HTR-8/SVneo (cell line): ENCODE results near the gene VAV2.

ENCODE experiments used
- DNase-seq: peaks from one replicate; pipeline ENCODE4 v3.0.0; 2011; ENCODE audit warnings: low spot score, mixed read lengths; ENCODE audit not compliant: insufficient read length
- FAIRE-seq: peaks from 2 replicates; lab custom pipeline; 2011; peaks lifted over from hg19 to GRCh38; lab: Jason Lieb, UNC

The VAV2 gene

DNA sequence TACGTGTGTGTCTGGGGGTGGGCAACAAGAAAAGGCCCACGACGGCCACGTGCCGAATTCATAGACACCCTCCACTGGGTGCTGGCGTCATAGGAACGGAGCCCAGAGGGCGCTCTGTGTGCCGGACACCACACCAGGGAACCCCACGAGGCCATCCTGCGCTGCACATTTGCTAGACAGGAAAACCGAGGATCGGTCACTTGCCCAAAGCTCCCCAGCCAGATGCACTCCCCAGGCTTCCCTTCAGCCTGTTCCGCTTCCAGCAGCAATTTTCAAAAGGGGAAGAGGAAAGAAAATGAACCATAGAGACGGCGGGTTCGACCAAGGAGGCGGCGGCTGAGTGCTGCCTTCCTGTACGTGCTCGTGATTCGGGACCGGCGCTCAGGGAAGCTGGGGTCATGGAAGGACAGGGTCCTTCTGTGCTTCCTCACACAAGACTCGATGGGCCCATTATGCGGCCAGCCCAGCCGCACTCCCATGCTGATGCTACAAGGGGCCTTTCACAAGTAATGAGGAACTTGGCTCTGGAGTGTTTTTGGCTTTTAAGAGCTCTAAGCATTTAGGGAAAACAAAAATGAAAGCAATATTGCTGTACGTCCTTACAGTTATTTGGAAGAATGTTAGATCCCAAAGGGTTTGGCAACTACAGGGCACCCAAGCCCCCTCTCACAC, 129.4 kb downstream of the VAV2 start:
- DNase-seq: no peak

DNA sequence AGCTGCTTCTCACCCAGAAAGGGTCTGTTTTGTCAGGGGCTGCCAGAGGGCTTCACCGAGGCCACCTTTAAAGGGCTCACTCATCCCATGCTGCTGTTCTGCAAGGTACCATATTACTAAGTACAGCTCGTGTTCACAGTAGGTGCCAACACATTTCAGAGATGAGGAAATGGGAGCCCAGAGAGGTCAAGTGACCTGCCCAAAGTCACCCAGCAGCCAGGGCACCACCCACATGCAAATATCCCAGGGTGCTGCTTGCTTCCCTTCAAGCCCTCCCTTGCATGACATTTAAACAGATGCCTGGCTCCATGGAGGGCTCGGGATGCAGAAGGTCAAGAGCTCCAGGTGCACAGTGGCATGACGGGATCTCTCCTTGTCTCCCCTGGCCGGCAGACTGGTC, 130.4 kb downstream of the VAV2 start:
- FAIRE-seq (no peak), DNase-seq (no peak)

More for the DNA sequence above, 129.4 kb downstream of the VAV2 start:
- FAIRE-seq: no peak

DNA sequence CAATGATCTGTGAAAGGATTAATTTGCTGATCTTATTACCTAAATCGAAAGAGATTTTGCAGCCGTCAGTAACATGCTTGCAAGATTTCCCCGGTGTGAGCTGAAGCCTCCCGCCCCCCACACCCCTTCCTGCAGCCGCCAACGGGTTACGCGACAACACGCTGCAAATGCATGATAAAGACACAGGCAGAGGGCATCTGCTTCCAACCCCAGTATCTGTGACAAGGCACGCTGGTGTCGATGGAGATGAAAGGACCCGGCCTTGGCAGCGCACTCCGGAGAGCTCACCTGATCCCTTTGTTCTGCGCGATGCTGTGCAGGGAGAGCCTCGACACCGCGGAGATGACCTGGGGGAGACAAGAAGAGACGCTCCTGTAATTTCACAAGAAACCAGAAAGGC, 131.0 kb downstream of the VAV2 start:
- DNase-seq (no peak), FAIRE-seq (no peak)

DNA sequence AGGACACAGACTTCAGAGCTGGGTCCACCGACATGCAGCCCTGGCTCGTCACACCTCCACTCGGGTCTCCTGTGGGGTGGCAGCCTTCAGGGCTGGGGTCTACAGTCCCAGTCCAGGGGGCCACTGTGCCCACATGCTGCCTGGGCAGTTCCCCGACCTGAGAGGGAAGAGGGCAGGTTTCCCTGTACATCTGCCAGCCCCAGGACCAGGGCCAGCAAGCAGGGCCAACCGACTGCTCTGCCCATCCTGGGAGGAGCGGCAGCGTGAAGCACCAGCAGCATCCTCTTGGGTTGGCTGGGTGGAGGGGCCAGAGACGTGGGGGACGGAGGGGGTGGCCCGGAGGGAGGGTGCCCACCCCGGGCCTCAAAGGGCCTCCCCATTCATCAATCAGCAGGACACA, 133.4 kb downstream of the VAV2 start:
- FAIRE-seq (no peak), DNase-seq (no peak)

DNA sequence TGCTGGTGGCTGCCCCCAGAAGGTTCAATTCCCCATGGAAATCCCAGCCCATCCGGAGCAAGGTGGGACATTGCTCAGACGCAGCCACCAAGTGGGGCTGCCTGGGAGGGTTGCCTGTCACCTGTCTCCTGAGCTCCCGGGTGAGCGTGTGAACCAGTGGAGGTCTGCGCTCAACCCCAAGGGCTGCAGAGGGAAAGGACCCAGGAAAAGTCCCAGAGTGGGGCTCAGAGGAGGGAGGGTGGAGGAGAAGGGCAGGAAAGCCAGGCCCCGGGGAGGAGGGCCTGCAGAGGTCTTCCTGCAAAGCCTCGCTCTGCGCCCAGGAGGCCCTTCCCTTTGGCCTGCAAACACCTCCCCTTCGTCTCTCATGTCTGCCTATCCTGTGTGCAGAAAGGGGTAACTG, 134.5 kb downstream of the VAV2 start:
- no peak for DNase-seq
- no peak for FAIRE-seq

DNA sequence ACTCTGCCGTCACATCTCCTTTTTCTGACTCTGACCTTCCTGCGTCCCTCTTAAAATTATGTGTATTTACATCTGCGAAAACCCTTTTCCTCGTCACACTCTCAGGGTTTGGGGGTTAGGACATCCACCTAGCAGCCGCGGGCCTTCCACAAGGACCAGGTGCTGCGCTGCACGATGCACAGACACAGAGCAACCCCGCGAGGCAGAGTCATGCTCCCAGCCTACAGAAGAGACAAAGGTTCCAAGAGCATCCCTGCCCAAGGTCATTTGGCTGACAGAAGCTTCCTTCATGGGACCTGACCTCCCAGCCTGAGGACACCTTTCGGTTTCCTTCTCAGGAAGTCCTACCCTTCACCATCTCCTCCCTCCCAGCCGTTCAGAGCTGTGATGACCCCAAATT, 135.3 kb downstream of the VAV2 start:
- DNase-seq (no peak), FAIRE-seq (no peak)

DNA sequence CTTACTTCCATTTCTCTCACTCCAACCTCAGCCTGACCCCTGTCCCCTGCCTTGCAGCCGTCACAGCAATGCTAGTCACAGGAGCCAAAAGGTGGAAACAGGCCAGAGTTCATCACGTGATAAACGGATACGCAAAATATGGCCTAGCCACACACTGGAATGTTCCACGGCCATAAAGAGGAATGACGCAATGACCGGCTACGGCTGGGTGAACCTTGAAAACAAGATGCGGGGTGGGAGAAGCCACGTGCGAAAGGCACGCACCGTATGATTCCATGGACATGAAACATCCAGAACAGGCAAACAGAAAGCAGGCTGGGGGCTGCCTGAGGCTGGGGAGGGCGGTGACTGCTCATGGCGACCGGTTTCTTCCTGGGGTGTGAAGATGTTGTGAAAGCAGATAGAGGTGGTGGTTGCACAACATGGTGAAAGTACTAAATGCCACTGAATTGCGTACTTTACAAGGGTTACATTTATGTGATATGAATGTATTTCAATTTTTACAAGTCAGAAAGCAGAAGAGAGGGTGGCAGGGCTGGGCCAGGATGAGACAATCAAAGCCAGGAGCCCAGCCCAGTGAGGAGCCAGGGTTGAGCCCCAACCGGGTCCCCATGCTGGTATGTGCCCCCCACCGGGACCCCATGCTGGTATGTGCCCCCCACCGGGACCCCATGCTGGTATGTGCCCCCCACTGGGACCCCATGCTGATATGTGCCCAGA, 136.2 kb downstream of the VAV2 start:
- DNase-seq (no peak), FAIRE-seq (no peak)

DNA sequence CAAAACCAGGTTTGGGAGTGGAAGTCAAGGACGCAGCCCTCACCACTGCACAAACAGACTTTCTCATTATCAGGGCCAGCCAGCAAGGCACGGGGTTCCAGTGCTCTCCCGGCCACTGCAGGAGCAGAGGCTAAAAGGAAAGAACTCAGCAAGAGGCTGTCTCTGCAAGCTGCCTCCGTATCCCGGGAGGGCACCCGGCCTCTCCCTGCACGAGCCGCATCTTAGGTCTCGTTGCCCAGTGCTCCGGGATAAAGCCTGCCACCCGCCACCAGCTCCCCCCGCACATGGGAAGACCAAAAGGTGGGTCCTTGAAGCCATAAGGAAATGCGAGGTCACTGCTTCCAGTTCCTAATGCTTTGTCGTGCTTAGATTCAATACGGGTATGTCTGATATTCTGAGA, 136.8 kb downstream of the VAV2 start:
- DNase-seq (no peak), FAIRE-seq (no peak)

DNA sequence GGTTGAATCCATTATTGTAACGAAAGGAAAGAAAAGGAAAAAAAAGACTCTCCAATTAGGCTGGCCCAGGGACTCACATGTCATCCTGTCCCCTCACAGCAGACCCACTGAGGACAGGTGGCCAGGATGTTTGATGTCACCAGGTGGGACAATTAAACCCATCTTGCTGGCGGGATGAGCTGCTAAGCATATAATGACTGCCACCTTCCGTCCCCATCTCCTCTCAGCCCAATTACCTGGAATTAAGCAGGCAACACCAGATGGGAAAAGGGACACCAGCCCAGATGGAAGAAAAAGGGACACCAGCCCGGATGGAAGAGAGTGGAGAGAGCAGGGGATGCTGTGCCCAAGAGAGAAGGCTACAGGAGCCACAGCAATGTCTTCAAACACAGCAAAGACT, 137.4 kb downstream of the VAV2 start:
- FAIRE-seq (no peak), DNase-seq (no peak)

DNA sequence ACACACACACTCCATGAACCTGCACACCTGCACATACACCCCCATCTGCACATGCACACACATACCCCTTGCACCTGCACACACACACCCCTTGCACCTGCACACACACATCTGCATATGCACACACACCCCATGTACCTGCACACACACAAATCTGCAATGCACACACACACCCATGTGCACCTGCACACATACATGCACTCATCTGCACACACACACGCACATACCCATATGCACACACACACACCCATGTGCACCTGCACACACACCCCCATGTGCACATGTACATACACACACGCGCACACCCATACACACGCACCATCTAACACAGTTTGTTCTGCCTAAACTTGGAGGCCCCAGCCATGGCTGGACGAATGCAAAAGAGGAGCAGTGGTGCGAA, 138.1 kb downstream of the VAV2 start:
- DNase-seq (no peak), FAIRE-seq (peak; percentile 87)

DNA sequence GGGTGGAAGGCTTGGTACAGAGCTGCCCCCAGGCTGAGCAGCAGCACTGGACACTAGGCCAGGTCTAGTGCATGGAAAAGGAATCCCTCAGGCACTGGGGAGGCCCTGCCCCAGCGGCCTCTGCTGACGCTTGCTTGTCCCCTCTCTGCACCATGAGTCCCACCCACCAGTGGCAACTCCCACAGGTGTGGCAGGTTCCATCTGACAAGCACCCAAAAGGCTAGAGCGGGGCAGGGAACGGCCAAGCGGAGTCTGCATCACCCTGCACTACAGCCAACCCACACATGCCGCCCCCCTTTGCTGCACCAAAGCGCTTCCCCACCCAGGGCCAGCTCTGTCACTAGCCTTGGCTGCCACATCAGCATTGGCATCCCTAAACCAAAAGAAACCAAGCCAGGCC, 138.8 kb downstream of the VAV2 start:
- FAIRE-seq (no peak), DNase-seq (no peak)

DNA sequence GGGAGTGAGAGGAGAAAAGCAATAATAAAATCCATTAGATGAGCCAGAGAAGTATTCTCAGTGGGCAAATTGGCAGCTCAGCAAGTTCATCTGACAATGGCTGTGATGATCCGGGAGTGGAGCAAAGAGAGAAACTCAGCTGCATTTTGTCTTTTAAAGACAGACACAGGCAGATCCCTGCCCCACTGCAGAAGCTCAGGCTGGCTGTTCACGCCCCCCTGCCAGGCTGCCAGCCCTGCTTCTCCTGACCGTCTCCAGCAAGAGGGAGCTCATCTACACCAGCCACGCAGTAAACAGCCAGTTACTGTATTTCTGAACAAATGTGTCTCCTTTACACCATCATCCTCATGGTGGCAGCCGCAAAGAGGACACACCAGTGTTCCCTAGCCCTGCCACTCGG, 139.7 kb downstream of the VAV2 start:
- FAIRE-seq: no peak
- no peak for DNase-seq

DNA sequence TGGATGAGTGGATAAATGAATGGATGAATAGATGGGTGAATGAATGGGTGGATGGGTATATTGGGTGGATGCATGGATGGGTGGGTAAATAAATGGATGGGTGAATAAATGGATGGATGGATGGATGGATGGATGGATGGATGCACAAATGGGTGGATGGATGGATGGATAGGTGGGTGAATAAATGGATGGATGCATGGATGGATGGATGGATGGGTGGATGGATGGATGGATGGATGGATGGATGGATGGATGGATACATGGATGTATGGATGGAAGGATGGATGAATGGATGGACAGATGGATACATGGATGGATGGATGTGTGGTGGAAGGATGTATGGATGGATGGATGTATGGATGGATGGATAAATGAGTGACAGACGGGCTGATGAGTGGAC, 140.4 kb downstream of the VAV2 start:
- DNase-seq (no peak), FAIRE-seq (no peak)

DNA sequence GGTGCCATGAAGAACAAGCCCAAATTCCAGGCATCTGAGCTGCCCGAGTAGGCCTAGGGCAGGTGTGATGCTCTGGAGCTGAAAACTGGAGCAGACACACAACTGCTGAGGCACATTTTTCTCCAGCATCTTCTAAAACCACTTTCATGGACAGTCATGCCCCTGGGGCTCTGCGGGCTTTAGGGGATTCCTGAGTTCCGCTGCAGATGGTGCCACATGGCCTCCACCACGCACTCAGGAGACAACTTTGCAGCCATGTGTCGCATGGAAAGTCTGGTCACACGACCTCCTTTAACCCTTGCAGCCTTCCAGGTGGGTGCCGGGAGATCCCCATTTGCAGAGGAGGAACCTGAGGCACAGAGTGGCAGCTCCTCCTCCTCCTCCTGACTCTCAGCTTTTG, 141.2 kb downstream of the VAV2 start:
- no peak for DNase-seq
- FAIRE-seq: no peak

DNA sequence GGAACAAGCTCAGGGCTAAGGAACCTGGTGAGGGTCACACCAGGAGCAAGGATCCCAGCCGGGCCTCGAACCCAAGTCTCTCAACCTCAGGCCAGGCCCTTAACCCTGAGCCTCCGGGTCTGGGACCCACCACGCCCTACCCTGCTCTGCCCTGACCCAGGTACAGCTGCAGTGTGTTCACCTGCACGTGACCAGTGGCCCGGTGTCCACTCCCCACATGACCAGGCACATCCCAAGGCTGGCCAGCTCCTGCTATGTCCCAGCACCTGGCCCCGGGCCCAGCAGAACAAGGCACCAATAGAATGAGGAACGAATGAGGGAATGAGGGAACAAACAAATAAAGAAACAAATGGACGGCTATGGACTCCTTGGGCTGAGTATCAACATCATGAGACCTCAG, 142.0 kb downstream of the VAV2 start:
- FAIRE-seq: no peak

DNA sequence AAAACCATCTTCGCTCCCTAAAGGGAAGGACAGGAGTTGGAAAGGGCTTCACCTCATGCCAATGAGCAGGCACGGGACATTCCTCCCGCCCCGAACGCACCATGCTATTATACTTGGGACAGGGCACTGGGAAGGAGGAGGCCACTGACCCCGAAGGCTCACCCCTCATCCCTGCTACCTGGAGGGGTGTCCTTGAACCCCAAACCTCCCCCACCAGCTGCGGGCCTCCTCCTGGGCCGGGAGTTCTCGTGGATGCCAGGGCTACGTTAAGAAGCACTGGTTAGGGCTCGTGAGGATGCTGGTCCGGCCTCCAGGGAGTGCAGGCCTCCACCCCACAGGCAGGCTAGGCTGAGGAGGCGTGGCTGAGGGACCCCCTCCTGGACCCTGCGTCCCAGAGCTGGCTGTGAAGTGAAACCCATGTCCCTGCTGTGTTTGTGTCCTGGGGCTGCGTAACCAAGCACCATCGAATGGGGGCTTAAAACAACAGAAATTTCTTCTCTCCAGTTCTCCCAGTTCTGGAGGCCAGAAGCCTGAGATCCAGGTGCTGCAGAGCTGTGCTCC, 142.9 kb downstream of the VAV2 start:
- FAIRE-seq (no peak), DNase-seq (no peak)

More for the DNA sequence above, 142.0 kb downstream of the VAV2 start:
- DNase-seq: no peak

DNA sequence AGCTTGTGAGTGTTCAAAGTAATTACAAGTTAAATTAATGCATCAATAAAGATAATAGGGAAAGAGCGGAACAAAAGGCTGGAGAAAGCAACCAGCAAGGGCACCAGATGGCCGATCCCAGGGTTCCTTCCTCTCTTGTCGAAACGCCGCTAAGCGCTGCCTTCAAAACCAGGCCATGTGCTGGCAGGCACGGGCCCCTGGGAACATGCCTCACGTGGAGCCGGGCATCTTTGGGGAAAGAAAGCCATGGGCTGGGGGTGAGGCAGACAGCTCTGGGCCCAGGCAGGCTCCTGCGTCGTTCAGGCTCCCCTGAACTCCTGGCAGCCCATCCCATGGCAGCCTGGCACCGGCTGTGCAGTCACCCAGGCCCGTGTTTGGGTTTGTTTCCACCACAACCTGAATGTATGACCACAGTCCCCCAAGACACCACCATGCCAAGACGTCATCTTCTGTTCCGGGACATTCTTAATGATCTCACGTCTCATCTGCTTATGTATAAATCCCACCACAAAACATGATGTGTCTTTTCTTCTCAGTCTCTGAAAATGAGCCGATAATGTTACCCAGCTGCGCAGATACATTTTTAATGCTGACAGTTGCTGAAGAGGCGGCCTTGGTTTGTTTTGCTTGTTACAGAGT, 143.5 kb downstream of the VAV2 start:
- DNase-seq (no peak), FAIRE-seq (no peak)

DNA sequence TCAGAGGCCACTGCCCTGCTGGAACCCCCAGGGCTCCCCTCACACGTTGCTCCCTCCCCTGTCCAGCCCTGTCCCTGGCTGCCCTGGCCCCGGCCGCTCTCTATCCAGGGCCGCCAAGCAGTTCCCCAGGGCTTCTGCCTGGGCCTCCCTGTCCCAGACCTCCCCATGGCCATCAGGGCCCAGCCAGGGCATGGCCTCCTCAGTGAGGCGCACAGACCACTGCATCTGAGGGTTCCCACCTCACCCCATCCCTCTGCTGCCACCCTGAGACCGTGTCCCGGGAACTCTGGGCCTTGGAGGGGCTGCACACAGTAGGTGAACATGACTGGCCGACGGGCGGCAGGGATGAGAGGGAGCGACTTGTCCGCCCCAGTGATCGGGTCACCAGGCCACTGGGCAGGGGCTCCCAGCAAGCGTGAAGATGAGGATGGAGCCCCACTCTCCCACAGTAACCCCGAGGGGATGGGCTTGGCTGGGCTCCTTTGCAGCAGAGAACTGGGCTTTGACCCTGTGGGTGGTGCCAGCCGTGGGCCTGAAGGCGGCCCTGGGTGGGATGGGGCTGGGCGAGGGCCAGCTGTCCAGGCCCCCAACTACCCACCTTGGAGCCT, 145.5 kb downstream of the VAV2 start:
- DNase-seq (no peak), FAIRE-seq (no peak)

DNA sequence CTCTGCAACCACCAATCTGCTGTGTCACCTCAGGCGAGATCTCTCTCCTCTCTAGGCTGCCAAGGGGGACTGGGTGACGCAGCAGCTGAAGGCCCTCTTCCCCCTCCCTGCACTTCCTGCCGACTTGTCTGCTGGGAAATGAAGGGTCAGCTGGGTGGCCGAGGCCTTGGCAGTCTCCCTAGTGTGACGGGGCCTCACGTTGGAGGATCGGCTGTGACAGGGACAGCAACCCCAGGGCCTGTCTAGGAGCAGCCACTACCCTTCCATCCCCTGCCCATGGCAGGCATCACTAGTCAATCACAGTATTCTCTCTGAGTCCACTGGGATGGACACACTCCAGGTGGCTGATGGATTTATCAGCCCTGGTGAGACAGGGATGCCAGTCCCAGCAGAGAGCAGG, 146.7 kb downstream of the VAV2 start:
- FAIRE-seq (no peak), DNase-seq (peak; percentile 11)

DNA sequence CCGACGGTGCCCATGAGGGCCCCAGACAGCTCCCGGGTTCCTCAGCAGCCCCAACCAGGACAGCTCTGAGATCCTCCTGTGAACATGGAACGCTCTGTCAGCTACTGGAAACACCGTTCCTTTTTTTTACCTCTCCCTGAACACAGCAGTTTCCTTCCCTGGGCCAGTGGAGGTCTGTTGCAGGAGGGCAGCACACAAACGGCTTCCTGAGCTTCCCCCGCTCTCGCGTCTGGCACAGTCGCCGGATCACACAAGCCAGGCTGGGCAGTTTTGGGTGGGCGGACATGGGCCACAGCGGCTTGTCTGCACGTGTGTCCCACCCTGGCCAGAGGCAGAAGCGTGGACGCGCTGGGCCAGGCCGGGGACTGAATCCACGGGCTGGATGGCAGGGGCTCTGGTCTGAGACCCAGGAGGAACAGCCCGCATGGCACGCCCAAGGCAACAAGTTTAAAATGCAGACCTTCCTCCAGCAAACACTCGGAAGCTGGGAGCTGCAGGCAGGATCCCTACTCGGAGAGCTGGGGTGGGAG, 147.2 kb downstream of the VAV2 start:
- no peak for DNase-seq
- FAIRE-seq: no peak

DNA sequence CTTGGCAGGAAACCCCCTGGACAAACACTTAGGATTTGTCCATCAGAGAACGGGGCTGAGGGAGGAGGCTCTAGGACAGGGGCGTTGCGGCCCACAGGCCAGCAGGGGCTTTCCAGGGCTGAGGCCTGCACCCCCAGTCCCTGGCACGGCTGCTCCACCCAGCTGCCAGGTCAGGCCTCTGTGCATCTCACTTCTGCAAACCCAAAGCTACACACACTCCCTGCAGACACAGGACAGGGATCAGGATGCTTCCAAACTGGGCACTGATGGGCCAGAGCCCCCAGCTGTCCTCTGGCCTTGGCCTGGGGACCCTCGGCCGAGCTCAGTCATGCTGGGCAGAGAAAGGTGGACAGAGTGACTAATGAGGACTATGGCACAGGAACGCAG, 147.7 kb downstream of the VAV2 start:
- DNase-seq (no peak), FAIRE-seq (no peak)
